ENCODE measurements around the gene MAD1L1.
"Not testable (repeated sequence)": the region's sequence is repeated elsewhere in the genome, so short reads cannot be mapped to it uniquely, and the experiment has no call there.

MAD1L1 gene

GRCh38 chr7:2008101-2008935 lies 224.4 kb downstream of the MAD1L1 start:
- DNase-seq: no peak

- DNase-seq: no peak
Observed at GRCh38 chr7:2007551-2007950, 225.2 kb downstream of the MAD1L1 start.

DNA sequence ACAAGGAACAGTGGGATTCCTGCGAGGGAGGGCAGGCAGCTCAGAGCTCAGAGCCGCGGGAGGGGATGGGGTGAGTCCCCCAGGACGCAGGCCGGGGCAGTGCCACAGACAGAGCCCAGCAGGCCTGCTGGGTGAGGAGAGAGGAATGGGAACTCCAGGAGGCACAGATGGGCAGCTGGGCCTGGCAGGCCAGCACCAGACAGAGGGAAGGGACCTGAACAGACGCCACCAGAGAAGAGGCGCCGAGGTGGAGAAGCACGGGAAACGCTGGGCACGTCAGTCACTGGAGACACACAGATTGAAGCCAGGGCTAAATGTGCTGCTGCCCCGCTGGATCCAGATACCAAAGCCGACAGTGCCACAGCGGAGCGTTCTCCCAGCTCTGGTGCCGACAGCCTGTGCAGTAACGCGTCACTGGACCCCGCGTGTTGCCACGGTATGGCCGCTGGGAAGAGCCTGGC lies 225.8 kb downstream of the MAD1L1 start:
- no peak for DNase-seq

- DNase-seq: no peak
Observed at GRCh38 chr7:2006231-2006771, 226.4 kb downstream of the MAD1L1 start.

- DNase-seq: no peak
Observed at GRCh38 chr7:2005786-2006185, 227.0 kb downstream of the MAD1L1 start.

DNA sequence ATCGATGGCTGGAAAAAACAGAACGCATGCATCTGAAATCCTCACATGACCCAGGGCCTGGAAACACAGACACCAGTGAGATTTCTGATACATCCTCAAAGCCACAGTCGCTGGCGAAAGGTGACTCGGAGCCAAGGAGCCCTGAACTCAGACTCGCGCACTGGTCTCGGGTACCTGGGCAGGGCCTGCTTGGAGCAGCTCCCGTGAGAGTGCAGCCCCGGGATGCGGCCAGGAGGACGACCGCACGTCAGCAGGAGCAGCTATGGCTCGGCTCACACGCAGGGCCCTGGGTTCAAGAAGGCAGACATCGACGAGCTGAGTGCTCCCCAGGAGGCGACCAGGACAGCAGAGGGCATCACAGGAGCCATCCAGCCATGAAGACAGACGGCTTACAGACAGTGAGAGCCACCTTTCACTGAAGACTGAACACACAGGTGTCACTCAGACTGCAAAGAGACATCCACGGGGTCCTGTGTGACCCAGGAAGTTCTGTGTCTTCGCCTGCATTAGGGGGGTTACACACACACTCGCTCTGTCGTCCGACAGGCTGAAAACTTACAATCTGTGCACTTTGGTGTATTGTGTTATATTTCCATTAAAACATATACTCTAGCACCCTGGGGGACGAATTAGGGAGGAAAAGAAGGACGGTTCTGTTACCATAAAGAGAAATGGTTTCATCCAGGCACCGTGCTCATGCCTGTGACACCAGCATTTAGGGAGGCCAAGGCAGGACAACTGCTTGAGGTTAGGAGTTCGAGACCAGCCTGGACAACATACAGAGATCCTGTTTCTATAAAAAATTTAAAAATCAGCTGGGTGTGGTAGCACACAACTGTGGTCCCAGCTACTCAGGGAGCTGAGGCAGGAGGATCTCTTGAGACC lies 227.7 kb downstream of the MAD1L1 start:
- no peak for DNase-seq

DNA sequence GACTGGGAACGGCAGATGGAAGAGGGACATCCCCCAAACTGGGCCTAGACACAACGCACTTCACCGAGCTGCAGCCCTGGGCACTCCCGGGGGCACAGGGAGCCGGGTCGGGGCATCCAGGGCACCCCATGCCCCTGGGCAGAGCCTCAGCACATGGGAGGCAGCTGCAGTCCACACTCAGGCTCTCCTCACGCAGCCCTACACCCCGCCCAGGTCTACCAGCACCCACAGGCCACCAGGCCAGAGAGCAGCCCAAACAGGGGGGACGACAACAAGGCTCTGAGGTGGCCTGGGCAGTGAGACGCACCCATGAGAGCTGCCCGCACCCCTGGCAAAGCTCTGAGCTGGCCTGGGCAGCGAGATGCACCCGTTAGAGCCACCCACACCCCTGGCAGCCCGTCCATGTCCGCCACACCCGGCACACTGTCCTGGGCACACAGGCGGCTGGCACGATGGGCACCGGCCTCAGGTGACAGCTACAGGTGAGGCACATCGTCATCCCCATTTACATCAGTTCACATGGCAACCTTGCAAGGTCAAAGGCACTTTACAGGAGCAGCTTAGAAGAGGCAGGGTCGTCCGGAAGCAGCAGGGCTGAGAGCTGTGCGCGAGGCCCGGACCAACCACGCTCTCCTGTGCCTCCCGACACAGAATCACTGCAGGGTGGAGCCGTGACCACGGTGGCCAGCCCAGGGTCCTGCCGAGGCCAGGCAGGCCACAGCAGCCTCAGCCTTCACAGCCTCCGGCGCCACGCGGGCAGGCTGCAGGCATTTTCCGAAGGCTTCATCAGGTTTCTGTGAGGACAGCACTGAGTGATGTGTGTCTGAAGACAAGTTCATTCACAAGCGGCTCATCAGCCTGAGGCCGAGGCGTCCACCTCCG lies 228.6 kb downstream of the MAD1L1 start:
- DNase-seq: no peak

GRCh38 chr7:2003451-2003930 lies 229.3 kb downstream of the MAD1L1 start:
- DNase-seq: no peak

GRCh38 chr7:2002561-2003450 lies 229.9 kb downstream of the MAD1L1 start:
- DNase-seq: no peak

DNA sequence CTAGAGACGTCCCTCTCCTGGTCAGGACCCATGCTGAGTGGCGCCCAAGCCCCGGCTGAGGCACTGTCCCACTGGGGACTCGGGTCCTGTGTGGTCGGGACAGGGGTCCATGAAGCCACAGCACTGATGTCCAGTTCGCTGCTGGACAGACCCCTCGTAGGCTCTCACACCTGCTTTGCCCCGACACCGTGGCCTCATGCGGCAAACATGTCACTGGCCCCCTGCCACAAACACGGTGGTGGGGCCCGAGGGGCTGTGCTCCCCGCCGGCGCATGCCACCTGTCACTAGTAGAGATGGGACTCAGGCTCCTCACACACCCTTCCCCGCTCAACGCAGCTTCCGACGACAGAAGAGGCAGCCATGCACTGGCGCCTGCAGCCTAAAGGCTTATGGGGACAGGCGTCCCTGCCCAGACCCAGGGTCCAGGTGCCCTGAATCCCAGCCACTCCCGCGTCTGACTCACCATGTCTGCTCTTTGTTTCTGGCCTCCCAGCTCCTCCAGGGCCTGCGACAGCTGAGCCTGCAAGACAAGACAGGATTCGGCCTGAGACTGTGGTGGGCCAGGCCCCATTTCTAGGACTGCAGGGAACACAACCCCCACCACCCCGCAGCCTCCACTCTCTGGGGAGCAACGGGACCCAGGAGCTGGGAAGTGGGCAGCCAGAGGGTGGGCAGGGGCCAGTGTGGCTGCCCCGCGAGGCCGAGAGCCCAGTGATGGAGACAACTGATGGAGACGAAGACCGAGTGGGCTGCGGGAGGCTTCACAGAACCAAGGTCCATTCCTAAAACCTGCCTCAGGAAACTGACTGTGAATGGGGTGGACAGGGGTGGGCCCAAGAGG lies 230.9 kb downstream of the MAD1L1 start:
- no peak for DNase-seq

- no peak for DNase-seq
Observed at GRCh38 chr7:2000746-2001321, 231.9 kb downstream of the MAD1L1 start.

- DNase-seq: no peak
Observed at GRCh38 chr7:2000153-2000687, 232.5 kb downstream of the MAD1L1 start.

DNA sequence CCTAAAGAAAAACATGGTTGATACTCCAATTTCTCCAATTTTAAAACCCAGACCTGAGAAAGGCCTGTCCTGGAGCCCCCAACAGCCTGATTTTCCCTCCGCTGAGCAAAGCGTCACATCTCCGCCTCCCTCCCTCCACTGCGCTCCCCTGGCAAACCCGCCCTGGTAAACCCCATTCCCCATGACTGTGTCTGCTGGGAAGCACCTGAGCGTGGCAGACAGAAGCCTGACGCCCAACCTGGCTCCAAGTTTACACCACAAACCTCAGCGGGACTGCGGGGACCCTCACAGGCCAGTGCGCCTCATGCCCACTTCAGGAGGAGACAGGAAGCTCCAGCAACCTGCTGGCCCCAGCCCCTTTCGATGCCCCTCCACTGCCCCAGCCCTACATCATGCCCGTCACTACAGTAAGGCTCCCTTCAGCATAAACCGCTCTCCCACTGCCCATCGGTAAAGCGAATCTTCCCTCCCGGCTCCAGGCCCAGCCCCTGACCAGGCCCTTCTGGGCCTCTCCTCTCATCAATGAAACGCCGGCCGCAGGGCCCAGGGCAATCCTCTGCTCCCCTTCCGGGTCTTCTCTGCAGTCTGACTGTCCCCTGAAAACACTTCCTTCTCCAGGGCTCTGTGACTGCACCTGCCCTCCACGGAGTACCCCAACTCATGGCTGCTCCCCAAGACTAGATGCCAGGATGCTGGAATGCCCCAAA lies 233.3 kb downstream of the MAD1L1 start:
- no peak for DNase-seq

GRCh38 chr7:1998146-1998545 lies 234.6 kb downstream of the MAD1L1 start:
- no peak for DNase-seq

- no peak for DNase-seq
Observed at GRCh38 chr7:1997537-1998076, 235.1 kb downstream of the MAD1L1 start.

DNA sequence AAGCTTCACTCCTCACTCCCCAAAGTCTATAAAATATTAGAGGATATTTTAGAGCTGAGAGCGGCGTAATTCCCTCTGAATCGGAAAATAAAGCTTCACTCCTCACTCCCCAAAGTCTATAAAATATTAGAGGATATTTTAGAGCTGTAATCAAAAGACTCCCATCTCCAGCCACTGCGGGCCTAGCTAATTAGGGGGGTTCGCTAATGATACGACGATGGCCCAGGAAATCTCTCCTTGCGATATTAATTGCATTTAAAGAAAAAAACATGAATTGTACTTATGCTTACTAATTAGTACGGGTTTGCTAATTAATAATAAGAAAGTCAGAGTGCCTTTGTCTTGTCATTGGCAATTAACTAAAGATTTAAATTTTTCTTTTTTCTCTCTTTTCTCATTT lies 235.9 kb downstream of the MAD1L1 start:
- DNase-seq: no peak

DNA sequence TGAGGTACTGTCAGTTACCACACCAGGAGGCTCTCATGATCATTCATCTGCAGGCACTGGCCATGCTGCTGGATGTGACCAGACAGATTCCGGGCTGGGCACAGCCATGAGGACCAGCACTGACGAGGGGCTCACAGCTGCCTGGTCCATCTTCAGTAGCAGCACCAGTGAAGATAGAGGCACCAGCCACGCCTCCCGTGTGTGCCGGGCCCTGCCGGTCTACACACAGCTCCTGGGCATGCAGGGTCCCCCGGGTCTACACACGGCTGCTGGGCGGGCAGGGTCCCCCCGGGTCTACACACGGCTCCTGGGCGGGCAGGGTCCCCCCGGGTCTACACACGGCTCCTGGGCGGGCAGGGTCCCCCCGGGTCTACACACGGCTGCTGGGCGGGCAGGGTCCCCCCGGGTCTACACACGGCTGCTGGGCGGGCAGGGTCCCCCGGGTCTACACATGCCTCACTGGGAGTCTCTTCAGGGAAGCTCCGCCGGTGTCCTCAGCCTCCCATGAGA lies 236.8 kb downstream of the MAD1L1 start:
- not testable (repeated sequence) for DNase-seq

DNA sequence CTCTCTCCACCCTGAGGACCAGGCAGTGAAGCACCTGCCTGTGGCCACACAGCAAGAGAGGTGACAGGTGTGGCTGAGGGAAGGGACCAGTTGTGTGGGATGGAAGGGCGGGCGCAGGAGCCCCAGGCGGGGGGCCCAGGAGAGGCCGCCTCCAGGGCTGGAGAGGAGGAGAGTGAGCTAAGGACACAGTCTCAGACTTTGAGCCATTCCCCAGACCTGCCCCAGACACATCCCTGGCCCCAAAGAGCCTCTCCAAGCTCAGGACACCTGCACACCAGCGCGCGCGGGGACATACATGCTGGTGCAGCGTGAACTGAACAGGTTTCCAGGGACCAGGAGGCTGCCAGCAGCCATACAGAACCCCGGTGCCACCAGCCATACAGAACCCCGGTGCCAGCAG lies 237.3 kb downstream of the MAD1L1 start:
- DNase-seq: no peak
